ENCODE measurements around the gene SCYL3. TPM values are rescaled to one million over a fixed set of nuclear protein-coding genes. Genes with fewer than 3 reads are reported as not detected.
"Not testable (repeated sequence)": the region's sequence is repeated elsewhere in the genome, so short reads cannot be mapped to it uniquely, and the experiment has no call there.

The SCYL3 gene
- polyA plus RNA-seq, 3 donors = 17.0 to 21.1 (median 19.3) TPM

DNA sequence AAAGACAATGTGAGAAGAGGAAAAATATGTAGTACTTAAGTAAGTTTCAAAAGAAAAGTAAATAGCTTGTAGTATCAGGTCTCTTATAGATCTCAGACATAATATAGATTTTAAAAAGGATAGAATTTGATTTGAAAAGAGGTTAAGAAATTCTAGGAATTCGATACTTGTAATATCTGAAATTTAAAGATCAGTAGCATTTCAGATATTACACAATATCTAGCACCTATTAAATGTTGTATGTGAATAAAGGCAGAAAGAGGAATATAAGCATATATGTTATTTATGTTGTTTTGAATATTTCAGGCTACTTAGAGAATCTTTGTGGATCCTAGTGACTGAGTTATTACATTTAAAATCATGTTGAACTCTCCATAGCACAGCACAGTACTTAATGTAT is 64.0 kb downstream of the SCYL3 start:
- DNase-seq (ENCODE audit: low read depth in 3 of 3, low spot score in 2 of 3) = no peak

DNA sequence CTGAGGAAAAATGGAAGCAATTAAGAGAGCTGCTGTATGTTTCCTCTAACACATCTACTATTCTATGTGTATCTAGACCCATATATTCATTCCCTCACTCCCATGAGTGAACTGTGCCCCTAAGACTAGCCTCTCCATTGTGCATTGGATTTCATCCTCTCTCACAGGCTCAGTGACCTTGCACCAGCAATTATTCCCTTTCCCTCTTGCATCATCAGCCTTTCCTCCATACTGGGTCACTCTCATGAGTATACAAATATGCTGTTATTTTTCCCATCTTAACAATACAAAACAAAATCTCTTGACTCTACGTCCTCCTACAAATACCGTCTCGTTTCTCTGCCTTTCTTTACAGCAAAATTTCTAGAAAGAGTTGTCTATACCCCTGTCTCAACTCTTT is 69.5 kb downstream of the SCYL3 start:
- DNase-seq (ENCODE audit: low read depth in 3 of 3, low spot score in 2 of 3) = no peak

DNA sequence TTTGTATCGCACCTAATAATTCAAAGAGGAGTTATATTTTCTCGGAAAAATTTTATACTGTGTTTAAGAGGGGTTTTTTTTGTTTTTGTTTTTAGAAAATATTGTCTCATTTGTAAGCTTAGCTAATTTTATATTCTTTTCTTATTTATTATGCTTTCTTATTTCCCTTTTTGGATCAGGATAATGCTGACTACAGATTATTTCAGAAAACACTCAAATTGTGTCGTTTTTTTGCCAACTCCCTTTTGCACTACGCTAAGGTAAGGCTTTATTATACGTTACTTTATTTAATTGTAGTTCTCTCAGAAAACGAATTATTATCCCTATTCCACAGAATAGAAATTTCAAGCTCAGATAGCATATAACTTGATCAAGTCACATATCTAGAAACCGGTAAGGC is 72.2 kb downstream of the SCYL3 start:
- no peak for DNase-seq (ENCODE audit: low read depth in 3 of 3, low spot score in 2 of 3)

DNA sequence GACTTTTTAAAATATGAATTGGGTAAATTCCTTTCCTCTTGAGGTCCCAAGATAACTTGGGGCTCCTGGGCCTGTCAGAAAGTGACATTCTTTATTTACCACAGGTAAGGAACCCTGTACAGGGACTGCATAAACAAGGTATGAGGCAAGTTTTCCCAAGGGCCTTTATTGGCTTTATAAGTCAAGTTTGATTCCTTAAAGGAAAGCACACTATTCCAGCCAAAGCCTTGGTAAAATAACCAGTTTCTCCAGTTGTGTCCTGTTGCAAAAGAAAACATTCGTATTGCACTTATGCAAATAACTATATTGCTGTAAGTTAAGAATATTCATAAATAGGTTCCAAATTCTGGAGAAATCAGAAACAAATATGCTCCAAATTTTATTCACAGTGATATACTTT is 77.1 kb downstream of the SCYL3 start:
- no peak for DNase-seq (ENCODE audit: low read depth in 3 of 3, low spot score in 2 of 3)

DNA sequence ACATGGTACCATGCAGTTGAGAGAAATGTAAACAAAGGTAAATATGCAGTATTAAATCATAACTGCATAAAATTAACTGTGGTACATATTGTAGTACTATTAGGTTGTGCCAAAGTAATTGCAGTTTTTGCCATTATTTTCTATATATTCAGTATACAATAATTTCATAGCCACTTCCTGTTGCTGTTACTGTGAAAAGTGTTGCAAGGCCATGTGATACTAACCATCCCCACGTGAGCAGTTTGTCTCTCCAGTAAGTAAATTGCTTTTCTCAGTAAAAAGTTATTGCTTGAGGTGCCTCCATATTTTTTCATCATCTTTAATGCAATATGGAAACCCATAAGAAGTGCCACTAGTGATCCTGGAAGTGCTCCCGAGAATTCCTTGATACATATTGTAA is 79.4 kb downstream of the SCYL3 start:
- DNase-seq (ENCODE audit: low read depth in 3 of 3, low spot score in 2 of 3) = no peak

DNA sequence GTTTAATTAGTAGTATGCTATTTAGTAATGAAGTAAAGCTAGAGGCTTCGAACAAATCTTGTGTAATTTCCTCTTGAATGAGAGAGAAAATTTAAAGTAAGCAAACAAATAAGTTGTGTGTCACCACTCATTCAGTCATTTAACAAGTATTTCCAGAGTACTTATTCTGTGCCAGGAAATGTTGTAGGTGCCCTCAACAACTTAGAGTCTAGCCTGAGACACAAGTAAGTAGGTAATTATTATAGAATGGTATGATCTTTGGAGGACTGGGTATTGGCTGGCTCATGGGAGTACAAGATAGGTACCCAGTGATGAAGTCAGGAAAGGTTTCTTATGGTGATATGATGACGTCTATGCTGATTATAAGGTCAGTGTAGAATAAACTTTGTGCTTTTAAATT is 81.6 kb downstream of the SCYL3 start:
- DNase-seq (ENCODE audit: low read depth in 3 of 3, low spot score in 2 of 3) = no peak

DNA sequence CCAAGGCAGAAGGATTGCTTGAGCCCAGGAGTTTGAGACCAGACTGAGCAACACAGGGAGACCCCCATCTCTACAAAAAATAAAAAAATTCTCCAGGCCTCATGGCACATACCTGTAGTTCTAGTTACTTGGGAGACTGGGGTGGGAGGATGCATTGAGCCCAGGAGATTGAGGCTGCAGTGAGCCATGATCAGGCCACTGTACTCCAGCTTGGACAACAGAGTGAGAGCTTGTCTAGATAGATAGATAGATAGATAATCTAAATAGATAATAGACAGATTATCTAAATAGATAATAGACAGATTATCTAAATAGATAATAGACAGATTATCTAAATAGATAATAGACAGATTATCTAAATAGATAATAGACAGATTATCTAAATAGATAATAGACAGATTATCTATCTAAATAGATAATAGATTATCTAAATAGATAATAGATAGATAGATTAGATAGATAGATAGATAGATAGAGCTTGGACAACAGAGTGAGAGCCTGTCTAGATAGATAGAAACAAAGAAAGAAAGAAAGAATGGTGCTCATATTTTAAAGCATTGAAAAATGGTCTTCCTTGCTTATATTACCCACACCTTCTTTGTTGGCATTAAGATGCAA is 82.2 kb downstream of the SCYL3 start:
- not testable (repeated sequence) for DNase-seq (ENCODE audit: low read depth in 3 of 3, low spot score in 2 of 3)

DNA sequence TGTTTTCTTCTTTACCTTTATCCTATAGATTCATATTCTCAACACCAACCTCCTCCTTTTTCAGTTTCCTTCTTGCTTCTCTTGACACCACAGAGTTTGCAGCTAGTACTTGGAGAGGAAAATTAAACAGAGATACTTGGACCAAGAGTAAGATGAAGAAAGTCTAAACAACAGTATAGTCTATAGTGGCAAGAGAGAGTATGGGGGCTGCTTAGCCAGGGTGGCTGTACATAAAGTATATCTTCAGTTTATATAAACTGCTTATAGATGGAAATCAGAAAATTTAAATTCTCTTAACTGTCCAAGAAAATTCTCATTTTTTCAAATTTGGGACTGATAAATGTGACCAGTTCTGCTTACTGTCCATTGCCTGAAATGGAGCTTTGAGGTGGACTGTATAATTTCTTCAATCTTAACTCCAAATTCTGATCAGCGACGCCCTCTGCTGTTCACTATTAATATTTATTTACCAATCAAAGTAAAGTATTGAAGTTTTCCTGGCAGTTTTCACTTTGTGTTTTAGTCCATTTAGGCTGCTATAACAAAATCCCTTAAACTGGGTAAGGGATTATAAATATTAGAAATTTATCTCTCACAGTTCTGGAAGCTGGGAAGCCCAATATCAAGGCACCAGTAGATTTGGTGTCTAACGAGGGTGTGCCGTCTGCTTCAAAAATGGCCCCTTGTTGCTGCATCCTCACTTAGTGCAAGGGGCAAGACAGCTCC is 84.2 kb downstream of the SCYL3 start:
- DNase-seq (ENCODE audit: low read depth in 3 of 3, low spot score in 2 of 3) = no peak

DNA sequence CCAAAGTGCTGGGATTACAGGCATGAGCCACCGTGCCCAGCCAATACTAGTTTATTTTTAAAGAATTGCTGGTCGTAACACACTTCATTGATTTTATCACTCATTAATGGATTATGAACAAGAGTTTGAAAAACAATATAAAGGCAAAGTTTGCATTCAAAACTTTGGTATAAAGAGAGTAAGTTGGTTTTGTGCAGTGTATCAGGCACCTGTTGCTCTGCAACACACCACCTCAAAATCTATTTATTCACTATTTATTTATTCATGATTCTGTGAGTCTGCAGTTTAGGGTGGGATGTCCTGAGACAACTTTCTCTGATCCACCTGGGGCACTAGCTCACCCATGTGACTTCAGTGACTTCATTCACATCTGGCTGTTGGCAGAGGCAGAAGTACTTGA is 88.8 kb downstream of the SCYL3 start:
- DNase-seq (ENCODE audit: low read depth in 3 of 3, low spot score in 2 of 3) = no peak

DNA sequence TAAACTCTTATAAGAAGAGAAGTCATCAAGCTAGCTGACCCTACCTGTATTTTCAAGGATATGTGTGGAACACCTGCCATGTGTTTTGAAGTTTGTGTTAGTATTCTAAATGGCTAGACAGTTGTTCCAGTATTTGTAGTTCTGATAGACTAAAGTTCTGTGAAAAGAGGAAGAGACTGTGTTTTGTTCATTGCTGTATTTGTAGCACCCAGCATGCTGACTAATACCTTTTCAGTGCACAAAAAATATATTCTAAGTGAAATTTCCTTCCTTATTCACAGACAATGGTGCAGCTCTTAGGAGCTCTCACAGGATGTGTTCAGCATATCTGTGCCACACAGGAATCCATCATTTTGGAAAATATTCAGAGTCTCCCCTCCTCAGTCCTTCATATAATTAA is 90.8 kb downstream of the SCYL3 start:
- no peak for DNase-seq (ENCODE audit: low read depth in 3 of 3, low spot score in 2 of 3)

Other genes starting within 250 kb of the SCYL3 start
- gene SELL, start 182.3 kb downstream of the SCYL3 start, polyA plus RNA-seq (ENCODE audit: insufficient read length in 3 of 3) = 1 to 10 TPM; 3.5 to 3.9 (median 3.6) TPM
- gene SELE, start 159.8 kb downstream of the SCYL3 start, polyA plus RNA-seq (ENCODE audit: insufficient read length in 3 of 3) = under 1 TPM; 0.44 to 0.87 (median 0.67) TPM
- 10 to 100 TPM; 18.3 to 21.3 (median 18.9) TPM for gene METTL18, start 99.0 kb downstream of the SCYL3 start, polyA plus RNA-seq (ENCODE audit: insufficient read length in 3 of 3)
- gene KIFAP3, start 180.8 kb upstream of the SCYL3 start, polyA plus RNA-seq (ENCODE audit: insufficient read length in 3 of 3) = 10 to 100 TPM; 49.7 to 51.8 (median 50.6) TPM